ENCODE measurements around the gene GRB7. TPM values are rescaled to one million over a fixed set of nuclear protein-coding genes. Genes with fewer than 3 reads are reported as not detected.

Gene GRB7
- total RNA-seq, 2 donors from 2014 or later = 1.3 to 2.5 TPM

DNA sequence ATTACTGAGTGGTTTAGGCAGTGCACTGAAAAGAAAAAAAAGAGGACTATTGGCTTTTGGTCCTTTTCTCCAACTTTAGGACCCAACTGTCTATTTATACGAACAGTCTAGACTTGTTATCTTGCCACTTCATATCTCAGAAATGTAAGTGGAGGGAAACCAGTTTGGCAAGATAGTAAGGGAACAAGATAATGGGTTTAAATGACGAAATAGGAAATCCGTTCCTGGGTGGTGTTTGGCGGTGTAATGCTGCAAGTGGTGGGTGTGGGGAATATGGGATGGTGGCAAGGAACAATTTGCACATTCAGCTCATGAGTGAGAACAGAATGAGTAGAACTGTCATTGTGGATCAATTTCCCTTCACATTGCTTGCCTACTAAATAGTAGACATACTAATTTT is 44.7 kb downstream of the GRB7 start:
- DNase-seq (peak; percentile 26), ATAC-seq (peak; percentile 71 to 83)
- intact Hi-C loops (cut with DNase I) = no loop called here

DNA sequence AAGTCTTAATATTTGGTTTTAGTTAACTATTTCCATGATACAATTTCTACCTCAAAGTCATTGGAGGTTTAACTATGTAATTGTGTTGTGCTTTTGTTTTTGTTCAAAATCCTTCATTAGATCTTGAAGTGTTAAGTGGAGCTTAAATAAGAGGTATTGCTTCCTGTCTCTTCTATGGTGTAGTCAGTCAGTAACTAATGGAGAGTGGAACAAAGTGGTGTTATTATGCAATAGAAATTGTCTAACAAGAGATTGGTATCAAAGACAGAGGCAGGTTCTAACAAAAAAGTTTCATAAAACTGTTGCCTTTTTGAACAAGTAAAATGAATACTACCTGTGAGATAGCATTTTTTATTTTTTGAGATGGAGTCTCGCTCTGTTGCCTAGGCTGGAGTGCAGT is 45.2 kb downstream of the GRB7 start:
- ATAC-seq (no peak), DNase-seq (no peak)
- intact Hi-C loops (cut with DNase I) = no loop called here

DNA sequence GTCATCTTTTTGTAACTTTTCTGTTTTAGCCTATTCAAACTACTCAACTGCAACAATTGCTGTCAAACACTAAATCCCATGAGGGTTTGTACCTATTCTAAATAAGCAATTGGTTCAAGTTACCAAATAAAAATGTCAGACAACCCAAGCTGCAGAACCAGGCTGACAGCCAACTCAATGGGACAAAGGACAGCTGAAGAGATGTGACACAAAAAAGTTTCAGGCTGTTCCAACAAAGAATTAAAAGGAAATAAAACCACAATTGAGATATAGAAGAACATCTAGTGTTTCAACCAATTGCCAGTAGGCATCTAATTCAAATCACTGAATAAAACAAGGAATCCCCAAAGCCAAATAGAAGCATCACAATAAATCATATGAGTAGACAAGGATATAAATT is 49.3 kb downstream of the GRB7 start:
- DNase-seq = no peak
- intact Hi-C loops (cut with DNase I) = no loop called here
- no peak for ATAC-seq

- ATAC-seq (no peak), DNase-seq (no peak)
- intact Hi-C loops (cut with DNase I) = no loop called here
Measured at GRCh38 chr17:39787743-39788484, 50.2 kb downstream of the GRB7 start.

- DNase-seq = no peak
- no peak for ATAC-seq
- intact Hi-C loops (cut with DNase I) = no loop called here
Measured at GRCh38 chr17:39791111-39791992, 53.6 kb downstream of the GRB7 start.

- no peak for DNase-seq
- ATAC-seq = no peak
- intact Hi-C loops (cut with DNase I) = no loop called here
Measured at GRCh38 chr17:39792526-39793221, 54.9 kb downstream of the GRB7 start.

- intact Hi-C loops (cut with DNase I) = no loop called here
- DNase-seq (no peak), ATAC-seq (no peak)
Measured at GRCh38 chr17:39793301-39793872, 55.6 kb downstream of the GRB7 start.

GRCh38 chr17:39794249-39794970 is 56.7 kb downstream of the GRB7 start:
- no peak for DNase-seq
- intact Hi-C loops (cut with DNase I) = no loop called here
- no peak for ATAC-seq

Small RNA genes lying within 50 kb of the gene (microRNA-seq; reads per million reads assigned to microRNA genes)
- 1.0 to 1.9 reads per million in 2 donors for gene MIR4728

Other genes with a start within 250 kb of the GRB7 start
- gene NEUROD2, start 130.0 kb upstream of the GRB7 start, total RNA-seq = not detected
- gene PPP1R1B, start 111.0 kb upstream of the GRB7 start, total RNA-seq = 1 to 10 TPM; 4.0 to 5.3 TPM
- gene STARD3, start 100.8 kb upstream of the GRB7 start, total RNA-seq = 10 to 100 TPM; 22.8 to 24.8 TPM
- 1,000 to 10,000 TPM; 1,910 to 2,797 TPM for gene TCAP, start 72.6 kb upstream of the GRB7 start, total RNA-seq
- gene PNMT, start 69.5 kb upstream of the GRB7 start, total RNA-seq = 10 to 100 TPM in 1 of 2 donors, 1 to 10 TPM in 1; 9.7 to 11.2 TPM
- gene PGAP3, start 49.9 kb upstream of the GRB7 start, total RNA-seq = 10 to 100 TPM in 1 of 2 donors, 1 to 10 TPM in 1; 9.7 to 18.1 TPM
- 10 to 100 TPM; 72.7 to 78.5 TPM for gene ERBB2, start 37.9 kb upstream of the GRB7 start, total RNA-seq
- gene MIEN1, start 7.4 kb upstream of the GRB7 start, total RNA-seq = 10 to 100 TPM; 48.7 to 55.3 TPM
- gene IKZF3, start 126.4 kb downstream of the GRB7 start, total RNA-seq = 1 to 10 TPM; 1.0 to 1.7 TPM
- not detected for gene ZPBP2, start 130.3 kb downstream of the GRB7 start, total RNA-seq
- gene GSDMB, start 180.7 kb downstream of the GRB7 start, total RNA-seq = 1 to 10 TPM; 2.4 to 4.2 TPM
- 10 to 100 TPM; 39.7 to 50.4 TPM for gene ORMDL3, start 189.7 kb downstream of the GRB7 start, total RNA-seq
- gene LRRC3C, start 189.8 kb downstream of the GRB7 start, total RNA-seq = not detected
- gene GSDMA, start 225.1 kb downstream of the GRB7 start, total RNA-seq = 1 to 10 TPM; 1.3 TPM
- 10 to 100 TPM; 69.0 to 92.8 TPM for gene PSMD3, start 242.9 kb downstream of the GRB7 start, total RNA-seq